MM.1S (cell line): ENCODE data around the gene OSTM1.

Experiments
- DNase-seq: peaks from one replicate; pipeline ENCODE4 v3.0.0-alpha.2; 2015
- H2AFZ ChIP-seq: fragments of 300-600 bp; sonication (generic); 2 replicates; pipeline ENCODE4 v1.6.0; 2016; ENCODE audit warnings: antibody characterized with exemption, low read length
- H3F3A ChIP-seq: fragments of 300-600 bp; sonication (generic); 2 replicates; pipeline ENCODE4 v1.6.1; 2016; ENCODE audit warnings: mild to moderate bottlenecking, antibody characterized with exemption, low read length, moderate library complexity, mixed read lengths; ENCODE audit not compliant: insufficient read depth
- H3K27ac ChIP-seq: fragments of 300-600 bp; sonication (generic); 2 replicates; pipeline ENCODE4 v1.5.1; 2016; ENCODE audit warnings: mild to moderate bottlenecking, low read length
- H3K27me3 ChIP-seq: fragments of 300-600 bp; sonication (generic); replicated peaks from 2 replicates; pipeline ENCODE4 v1.6.0; 2016; ENCODE audit warnings: low read length; ENCODE audit not compliant: insufficient read depth
- H3K36me3 ChIP-seq: fragments of 300-600 bp; sonication (generic); replicated peaks from 2 replicates; pipeline ENCODE4 v1.6.1; 2016; ENCODE audit warnings: mild to moderate bottlenecking, low read length, mixed read lengths; ENCODE audit not compliant: insufficient read depth
- H3K4me1 ChIP-seq: fragments of 300-600 bp; sonication (generic); 2 replicates; pipeline ENCODE4 v1.6.1; 2016; ENCODE audit warnings: low read length, mixed read lengths
- H3K4me2 ChIP-seq: fragments of 300-600 bp; sonication (generic); 2 replicates; pipeline ENCODE4 v1.6.0; 2016; ENCODE audit warnings: low read depth, low read length
- H3K4me3 ChIP-seq: fragments of 300-600 bp; sonication (generic); 2 replicates; pipeline ENCODE4 v1.5.1; 2016; ENCODE audit warnings: low read length, mixed read lengths
- H3K79me2 ChIP-seq: fragments of 300-600 bp; sonication (generic); 2 replicates; pipeline ENCODE4 v1.6.1; 2016; ENCODE audit warnings: mixed run types, low read length, mixed read lengths
- H3K9ac ChIP-seq: fragments of 300-600 bp; sonication (generic); 2 replicates; pipeline ENCODE4 v1.6.1; 2016; ENCODE audit warnings: low read length, mixed read lengths
- H3K9me2 ChIP-seq: fragments of 300-600 bp; sonication (generic); replicated peaks from 2 replicates; pipeline ENCODE4 v1.6.1; 2016; ENCODE audit warnings: mild to moderate bottlenecking, low read length, mixed read lengths; ENCODE audit not compliant: insufficient read depth
- H3K9me3 ChIP-seq: fragments of 300-600 bp; sonication (generic); replicated peaks from 2 replicates; pipeline ENCODE4 v1.6.1; 2016; ENCODE audit warnings: mild to moderate bottlenecking, low read length, mixed read lengths; ENCODE audit not compliant: insufficient read depth
- H4K20me1 ChIP-seq: fragments of 300-600 bp; sonication (generic); 2 replicates; pipeline ENCODE4 v1.6.1; 2016; ENCODE audit warnings: mild to moderate bottlenecking, low read length, moderate library complexity, mixed read lengths; ENCODE audit not compliant: insufficient read depth
- EZH2 ChIP-seq: fragments of 300-600 bp; sonication (generic); optimal IDR thresholded peaks from 2 replicates; pipeline ENCODE3; 2017; ENCODE audit warnings: low read depth, mild to moderate bottlenecking, antibody characterized with exemption, low read length, mixed read lengths
- EZH2phosphoT487 ChIP-seq: fragments of 300-600 bp; sonication (generic); IDR thresholded peaks from 2 replicates; pipeline ENCODE4 v1.6.1; 2018; ENCODE audit warnings: antibody characterized with exemption, low read length
- TF ChIP-seq, protein P1 (sequence below): fragments of 300-600 bp; sonication (generic); IDR thresholded peaks from 2 replicates; pipeline ENCODE4 v1.5.1; 2016; ENCODE audit warnings: antibody characterized with exemption, low read length, mixed read lengths

The OSTM1 gene

DNA sequence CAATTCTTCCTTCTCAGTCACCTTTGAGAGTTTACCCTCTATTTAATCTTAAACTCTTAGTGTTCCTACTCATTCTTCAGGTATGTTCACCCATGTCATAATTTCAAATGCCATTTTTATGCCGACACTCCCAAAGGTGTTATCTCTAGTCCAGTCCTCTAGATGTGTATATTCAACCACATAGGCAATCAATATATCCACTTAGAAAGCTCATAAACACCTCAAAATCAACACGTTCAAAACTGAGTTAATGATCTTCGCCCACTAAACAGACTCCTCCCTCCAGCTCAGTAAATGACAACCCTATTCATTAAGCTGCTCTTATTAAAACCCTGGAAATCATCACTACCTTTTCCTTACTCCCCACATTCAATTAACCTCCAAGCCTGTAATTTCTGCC is 6.4 kb downstream of the OSTM1 start:
- Histone ChIP-seq H3K4me3 (no peak overlapping the region), H3K79me2 (0 out of 2 replicates have a peak, but pooled peaks cover 2% of the 10 kb centered on the region), H3K4me2 (no peak overlapping the region), H4K20me1 (no peaks in the 10 kb centered on the region), H3K4me1 (peaks cover 8% of the 10 kb centered on the region; the same call in 1 of the 2 replicates), H2AFZ (no peak overlapping the region), H3F3A (no peaks in the 10 kb centered on the region), H3K9ac (no peak overlapping the region), H3K9me2 (no peaks in the 10 kb centered on the region), H3K27me3 (no peaks in the 10 kb centered on the region), H3K9me3 (no peaks in the 10 kb centered on the region), H3K36me3 (no peaks in the 10 kb centered on the region), H3K27ac (no peak overlapping the region)
- no peak for DNase-seq
- TF ChIP-seq EZH2 (no peak), EZH2phosphoT487 (no peak)
- TF ChIP-seq, protein P1, sequence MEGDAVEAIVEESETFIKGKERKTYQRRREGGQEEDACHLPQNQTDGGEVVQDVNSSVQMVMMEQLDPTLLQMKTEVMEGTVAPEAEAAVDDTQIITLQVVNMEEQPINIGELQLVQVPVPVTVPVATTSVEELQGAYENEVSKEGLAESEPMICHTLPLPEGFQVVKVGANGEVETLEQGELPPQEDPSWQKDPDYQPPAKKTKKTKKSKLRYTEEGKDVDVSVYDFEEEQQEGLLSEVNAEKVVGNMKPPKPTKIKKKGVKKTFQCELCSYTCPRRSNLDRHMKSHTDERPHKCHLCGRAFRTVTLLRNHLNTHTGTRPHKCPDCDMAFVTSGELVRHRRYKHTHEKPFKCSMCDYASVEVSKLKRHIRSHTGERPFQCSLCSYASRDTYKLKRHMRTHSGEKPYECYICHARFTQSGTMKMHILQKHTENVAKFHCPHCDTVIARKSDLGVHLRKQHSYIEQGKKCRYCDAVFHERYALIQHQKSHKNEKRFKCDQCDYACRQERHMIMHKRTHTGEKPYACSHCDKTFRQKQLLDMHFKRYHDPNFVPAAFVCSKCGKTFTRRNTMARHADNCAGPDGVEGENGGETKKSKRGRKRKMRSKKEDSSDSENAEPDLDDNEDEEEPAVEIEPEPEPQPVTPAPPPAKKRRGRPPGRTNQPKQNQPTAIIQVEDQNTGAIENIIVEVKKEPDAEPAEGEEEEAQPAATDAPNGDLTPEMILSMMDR = no peak

DNA sequence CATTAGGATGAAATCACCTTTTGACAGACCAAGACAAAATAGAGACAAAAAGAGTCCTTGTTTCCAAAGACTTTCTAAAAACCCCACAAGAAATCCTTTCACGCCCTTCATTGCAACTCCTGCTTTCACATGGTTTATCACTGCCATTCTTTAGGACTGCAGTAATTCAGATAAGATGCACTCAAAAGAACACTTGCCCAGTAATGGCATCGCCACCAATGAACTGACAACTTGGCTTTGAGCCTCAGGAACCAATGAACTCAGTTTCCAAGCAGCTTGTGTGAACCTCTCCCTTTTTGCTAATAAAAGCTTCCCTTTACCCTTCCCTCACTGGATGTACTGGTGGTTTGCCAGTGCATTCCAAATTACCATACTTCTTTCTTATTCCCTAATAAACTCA is 21.8 kb downstream of the OSTM1 start:
- no peaks in the 10 kb centered on the region for H3K4me1 ChIP-seq
- no peaks in the 10 kb centered on the region for H3K79me2 ChIP-seq
- H3K9ac ChIP-seq = no peak overlapping the region
- no peaks in the 10 kb centered on the region for H3F3A ChIP-seq
- H3K27ac ChIP-seq = no peak overlapping the region
- no peaks in the 10 kb centered on the region for H3K9me2 ChIP-seq
- H3K9me3 ChIP-seq = no peaks in the 10 kb centered on the region
- no peak overlapping the region for H3K4me2 ChIP-seq
- no peak overlapping the region for H2AFZ ChIP-seq
- H3K27me3 ChIP-seq = no peaks in the 10 kb centered on the region
- no peaks in the 10 kb centered on the region for H3K36me3 ChIP-seq
- TF ChIP-seq, protein P1 = no peak
- no peak for TF ChIP-seq EZH2phosphoT487
- TF ChIP-seq EZH2 = no peak
- no peak overlapping the region for H3K4me3 ChIP-seq
- no peaks in the 10 kb centered on the region for H4K20me1 ChIP-seq
- DNase-seq = no peak

DNA sequence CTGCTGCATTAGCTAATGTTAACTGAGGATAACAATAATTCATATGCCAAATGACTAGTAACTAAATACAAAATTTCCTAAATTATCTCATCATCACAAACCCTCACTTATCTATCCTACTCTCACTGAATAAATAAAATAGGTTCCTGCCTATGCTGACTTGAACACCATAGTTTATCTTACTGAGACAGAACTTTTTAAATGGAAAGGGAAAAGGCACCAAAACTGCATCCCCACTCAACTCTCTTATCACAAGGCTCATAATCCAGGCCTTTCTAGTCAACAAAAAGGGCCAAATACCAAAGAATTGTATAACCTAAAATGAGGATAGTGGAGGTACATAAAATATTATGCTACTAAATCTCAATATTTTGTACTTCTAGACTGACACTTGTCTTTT is 23.1 kb downstream of the OSTM1 start:
- Histone ChIP-seq H4K20me1 (no peaks in the 10 kb centered on the region), H3K4me3 (no peak overlapping the region), H3K27ac (no peak overlapping the region), H3K27me3 (no peaks in the 10 kb centered on the region), H3K79me2 (no peaks in the 10 kb centered on the region), H3K4me1 (no peaks in the 10 kb centered on the region), H3K9ac (no peak overlapping the region), H3K9me2 (no peaks in the 10 kb centered on the region), H3F3A (no peaks in the 10 kb centered on the region), H3K4me2 (no peak overlapping the region), H3K9me3 (no peaks in the 10 kb centered on the region), H2AFZ (no peak overlapping the region), H3K36me3 (no peaks in the 10 kb centered on the region)
- DNase-seq = no peak
- TF ChIP-seq, protein P1 = no peak
- no peak for TF ChIP-seq EZH2
- TF ChIP-seq EZH2phosphoT487 = no peak
